Measurements from ENCODE around the gene ATPAF1. TPM values are rescaled to one million over a fixed set of nuclear protein-coding genes. Genes with fewer than 3 reads are reported as not detected.

Gene ATPAF1
- polyA plus RNA-seq, 1 of the 3 experiments (the other 2 are of a cell fraction), result 39.9 TPM

- TF ChIP-seq IRF3 (IDR thresholded peaks at IDR 0.05; ENCODE audit: low read depth, low read length) (no peak), JUND (IDR thresholded peaks at IDR 0.05) (no peak), GABPA (IDR thresholded peaks at IDR 0.05; ENCODE audit: low read depth) (no peak), RFX5 (IDR thresholded peaks at IDR 0.05; ENCODE audit: low read length) (no peak), GATA2 (CRISPR knock-in tag; IDR thresholded peaks at IDR 0.05) (no peak)
Measured at GRCh38 chr1:46687093-46687659, 19.0 kb upstream of the ATPAF1 start (continued).

DNA sequence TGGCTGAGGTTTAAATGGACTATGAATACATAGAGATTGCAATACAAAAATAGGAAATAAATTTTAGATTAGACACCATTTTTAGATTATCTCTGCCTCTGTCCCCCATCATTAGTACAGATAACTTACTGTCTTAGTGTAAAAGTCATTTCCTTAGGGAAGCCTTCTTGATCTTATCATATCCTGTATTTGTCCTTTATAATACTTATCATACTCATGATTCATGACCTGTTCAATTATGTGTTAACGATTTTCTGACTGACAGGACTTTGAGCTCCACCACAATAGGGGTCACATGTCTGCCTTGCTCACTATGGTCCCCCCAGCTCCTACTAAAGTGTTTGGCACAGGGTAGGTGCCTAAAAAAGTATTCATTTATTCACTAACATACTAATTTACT lies 18.1 kb upstream of the ATPAF1 start:
- peak; percentile 22; the same call in 1 of the 2 replicates for TF ChIP-seq TCF12 (IDR thresholded peaks at IDR 0.05)
- TF ChIP-seq, protein P1, sequence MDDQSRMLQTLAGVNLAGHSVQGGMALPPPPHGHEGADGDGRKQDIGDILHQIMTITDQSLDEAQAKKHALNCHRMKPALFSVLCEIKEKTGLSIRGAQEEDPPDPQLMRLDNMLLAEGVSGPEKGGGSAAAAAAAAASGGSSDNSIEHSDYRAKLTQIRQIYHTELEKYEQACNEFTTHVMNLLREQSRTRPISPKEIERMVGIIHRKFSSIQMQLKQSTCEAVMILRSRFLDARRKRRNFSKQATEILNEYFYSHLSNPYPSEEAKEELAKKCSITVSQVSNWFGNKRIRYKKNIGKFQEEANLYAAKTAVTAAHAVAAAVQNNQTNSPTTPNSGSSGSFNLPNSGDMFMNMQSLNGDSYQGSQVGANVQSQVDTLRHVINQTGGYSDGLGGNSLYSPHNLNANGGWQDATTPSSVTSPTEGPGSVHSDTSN (IDR thresholded peaks at IDR 0.05), result peak; percentile 63
- TF ChIP-seq JUND (IDR thresholded peaks at IDR 0.05), result 0 out of 2 replicates have a peak, but pooled peaks have one; percentile 8
- TF ChIP-seq YY1 (IDR thresholded peaks at IDR 0.05; ENCODE audit: low read depth), result no peak
- 0 out of 2 replicates have a peak, but pooled peaks have one; percentile 30 for TF ChIP-seq FOSL2 (IDR thresholded peaks at IDR 0.05; ENCODE audit: borderline replicate concordance, low read depth)
- Histone ChIP-seq H3K4me1 (ENCODE audit: control insufficient read depth in 1 of 2, insufficient read depth in 2 of 2, low read depth in 1 of 2, low read length in 1 of 2) (peaks cover 2 to 33% of the 10 kb centered on the region in 2 experiments), H3F3A (replicated peaks; ENCODE audit: insufficient read depth) (peaks cover 7% of the 10 kb centered on the region), H2AFZ (ENCODE audit: low read depth) (no peak overlapping the region), H3K9me3 (no peaks in the 10 kb centered on the region), H3K27me3 (ENCODE audit: insufficient read depth) (no peaks in the 10 kb centered on the region), H3K79me2 (ENCODE audit: insufficient read depth) (no peaks in the 10 kb centered on the region), H3K36me3 (replicated peaks in 1 of 2; ENCODE audit: control insufficient read depth in 1 of 2, insufficient read depth in 2 of 2, low read length in 1 of 2) (peaks cover 87 to 96% of the 10 kb centered on the region in 2 experiments), H4K20me1 (ENCODE audit: insufficient read depth) (peaks cover 9% of the 10 kb centered on the region; the same call in 1 of the 2 replicates), H3K27ac (ENCODE audit: low read depth in 2 of 2, low read length in 1 of 2) (no peak overlapping the region), H3K9me2 (no peaks in the 10 kb centered on the region), H3K4me2 (no peak overlapping the region), H3K9ac (no peak overlapping the region), H3K4me3 (ENCODE audit: low read depth in 2 of 2, low read length in 1 of 2) (no peak overlapping the region)
- POLR2A ChIA-PET, result no interaction called here
- WGBS (ENCODE audit: low lambda C conversion rate), result 36% methylated on average over 1 of the region's 1 CpG
- DNase-seq, result no peak
- CTCF ChIA-PET, result no interaction called here

DNA sequence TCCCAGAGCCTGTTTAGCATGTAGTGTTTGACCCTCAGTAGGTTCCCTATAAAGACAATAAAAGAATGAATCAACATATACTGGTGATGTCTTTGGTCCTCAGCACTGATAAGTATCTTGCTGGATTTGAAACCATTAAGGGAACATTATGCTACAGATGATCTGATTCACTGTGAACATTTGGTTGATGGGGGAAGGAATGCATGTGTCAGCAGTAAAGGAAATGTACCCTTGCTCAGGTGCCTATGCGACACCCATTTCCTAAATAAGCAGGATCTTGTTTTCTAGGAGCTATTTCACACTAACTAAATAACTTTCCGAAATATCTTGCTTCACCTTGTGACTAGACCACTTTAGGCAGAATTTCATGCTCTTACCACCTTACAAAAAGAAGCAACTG lies 16.5 kb upstream of the ATPAF1 start:
- Histone ChIP-seq H3K36me3 (replicated peaks in 1 of 2; ENCODE audit: control insufficient read depth in 1 of 2, insufficient read depth in 2 of 2, low read length in 1 of 2) (peaks cover 87 to 93% of the 10 kb centered on the region in 2 experiments), H4K20me1 (ENCODE audit: insufficient read depth) (peaks cover 9% of the 10 kb centered on the region; the same call in 1 of the 2 replicates), H3K9me3 (no peaks in the 10 kb centered on the region), H3F3A (replicated peaks; ENCODE audit: insufficient read depth) (peaks cover 7% of the 10 kb centered on the region), H2AFZ (ENCODE audit: low read depth) (no peak overlapping the region), H3K4me3 (ENCODE audit: low read depth in 2 of 2, low read length in 1 of 2) (no peak overlapping the region), H3K9me2 (no peaks in the 10 kb centered on the region), H3K4me2 (no peak overlapping the region), H3K79me2 (ENCODE audit: insufficient read depth) (no peaks in the 10 kb centered on the region), H3K27ac (ENCODE audit: low read depth in 2 of 2, low read length in 1 of 2) (no peak overlapping the region), H3K9ac (no peak overlapping the region), H3K4me1 (ENCODE audit: control insufficient read depth in 1 of 2, insufficient read depth in 2 of 2, low read depth in 1 of 2, low read length in 1 of 2) (peaks cover 2 to 26% of the 10 kb centered on the region in 2 experiments), H3K27me3 (ENCODE audit: insufficient read depth) (no peaks in the 10 kb centered on the region)
- 100% methylated on average over 2 of the region's 2 CpGs for WGBS (ENCODE audit: low lambda C conversion rate)
- POLR2A ChIA-PET, result no interaction called here
- CTCF ChIA-PET, result interaction anchor here (1.1 to 1.6 kb wide), 3 partner anchors 8 to 40 kb away, joined by 3 to 6 read pairs (median 4); no protein-coding TSS in a partner anchor
- no peak for DNase-seq
- TF ChIP-seq FOSL2 (IDR thresholded peaks at IDR 0.05; ENCODE audit: borderline replicate concordance, low read depth), result no peak
- TF ChIP-seq, protein P2, sequence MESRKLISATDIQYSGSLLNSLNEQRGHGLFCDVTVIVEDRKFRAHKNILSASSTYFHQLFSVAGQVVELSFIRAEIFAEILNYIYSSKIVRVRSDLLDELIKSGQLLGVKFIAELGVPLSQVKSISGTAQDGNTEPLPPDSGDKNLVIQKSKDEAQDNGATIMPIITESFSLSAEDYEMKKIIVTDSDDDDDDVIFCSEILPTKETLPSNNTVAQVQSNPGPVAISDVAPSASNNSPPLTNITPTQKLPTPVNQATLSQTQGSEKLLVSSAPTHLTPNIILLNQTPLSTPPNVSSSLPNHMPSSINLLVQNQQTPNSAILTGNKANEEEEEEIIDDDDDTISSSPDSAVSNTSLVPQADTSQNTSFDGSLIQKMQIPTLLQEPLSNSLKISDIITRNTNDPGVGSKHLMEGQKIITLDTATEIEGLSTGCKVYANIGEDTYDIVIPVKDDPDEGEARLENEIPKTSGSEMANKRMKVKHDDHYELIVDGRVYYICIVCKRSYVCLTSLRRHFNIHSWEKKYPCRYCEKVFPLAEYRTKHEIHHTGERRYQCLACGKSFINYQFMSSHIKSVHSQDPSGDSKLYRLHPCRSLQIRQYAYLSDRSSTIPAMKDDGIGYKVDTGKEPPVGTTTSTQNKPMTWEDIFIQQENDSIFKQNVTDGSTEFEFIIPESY (IDR thresholded peaks at IDR 0.05; ENCODE audit: borderline replicate concordance, low read depth), result no peak
- no peak for TF ChIP-seq SIN3A (IDR thresholded peaks at IDR 0.05; ENCODE audit: borderline replicate concordance, low read depth, low read length)
